HEK293 (cell line): Measurements from ENCODE around the gene RIC8B.

Experiments used
- GFI1B ChIP-seq: fragments of 450-650 bp; formaldehyde crosslinking; IDR thresholded peaks from 2 replicates; pipeline ENCODE4 v1.5.1; 2016; ENCODE audit warnings: missing biosample characterization, missing genetic modification characterization
- GLI2 ChIP-seq: fragments of 450-650 bp; formaldehyde crosslinking; IDR thresholded peaks from 2 replicates; pipeline ENCODE4; 2017; ENCODE audit warnings: missing biosample characterization, missing genetic modification characterization, low read depth, borderline replicate concordance
- HOXD13 ChIP-seq: sonication (generic); formaldehyde crosslinking; IDR thresholded peaks from 2 replicates; pipeline ENCODE4 v1.8.0; 2022; ENCODE audit warnings: missing genetic modification reagents, borderline replicate concordance
- KLF7 ChIP-seq: fragments of 450-650 bp; formaldehyde crosslinking; IDR thresholded peaks from 2 replicates; pipeline ENCODE4 v1.5.1; 2016; ENCODE audit warnings: missing biosample characterization, missing genetic modification characterization, borderline replicate concordance
- TCF7L2 ChIP-seq: IDR thresholded peaks from 2 replicates; pipeline ENCODE4 v1.6.1; 2011; ENCODE audit warnings: low read depth, mild to moderate bottlenecking, inconsistent platforms, low read length, moderate library complexity, borderline replicate concordance
- TSHZ1 ChIP-seq: fragments of 450-650 bp; formaldehyde crosslinking; IDR thresholded peaks from 2 replicates; pipeline ENCODE4 v1.5.1; 2016; ENCODE audit warnings: missing biosample characterization, missing genetic modification characterization, borderline replicate concordance
- ZBTB1 ChIP-seq: fragments of 450-650 bp; formaldehyde crosslinking; IDR thresholded peaks from 2 replicates; pipeline ENCODE4 v1.5.1; 2016; ENCODE audit warnings: missing biosample characterization, missing genetic modification characterization
- ZEB2 ChIP-seq: fragments of 450-650 bp; formaldehyde crosslinking; IDR thresholded peaks from 2 replicates; pipeline ENCODE4 v1.5.1; 2016; ENCODE audit warnings: missing biosample characterization, missing genetic modification characterization
- ZFP41 ChIP-seq: fragments of 450-650 bp; formaldehyde crosslinking; IDR thresholded peaks from 2 replicates; pipeline ENCODE4 v1.5.1; 2016; ENCODE audit warnings: missing biosample characterization, missing genetic modification characterization, borderline replicate concordance
- ZNF146 ChIP-seq: fragments of 450-650 bp; formaldehyde crosslinking; IDR thresholded peaks from 2 replicates; pipeline ENCODE4 v1.5.1; 2016; ENCODE audit warnings: missing biosample characterization, missing genetic modification characterization
- ZNF18 ChIP-seq: fragments of 450-650 bp; formaldehyde crosslinking; IDR thresholded peaks from 2 replicates; pipeline ENCODE4 v1.5.1; 2016; ENCODE audit warnings: missing biosample characterization, missing genetic modification characterization
- ZNF239 ChIP-seq: fragments of 450-650 bp; formaldehyde crosslinking; IDR thresholded peaks from 2 replicates; pipeline ENCODE4 v1.5.1; 2016; ENCODE audit warnings: missing biosample characterization, missing genetic modification characterization
- ZNF280C ChIP-seq: fragments of 450-650 bp; formaldehyde crosslinking; IDR thresholded peaks from 2 replicates; pipeline ENCODE4 v1.5.1; 2016; ENCODE audit warnings: missing biosample characterization, missing genetic modification characterization
- ZNF341 ChIP-seq: fragments of 450-650 bp; formaldehyde crosslinking; IDR thresholded peaks from 2 replicates; pipeline ENCODE4; 2016; ENCODE audit warnings: low read depth, missing biosample characterization, missing genetic modification characterization
- ZNF394 ChIP-seq: fragments of 450-650 bp; formaldehyde crosslinking; IDR thresholded peaks from 2 replicates; pipeline ENCODE4 v1.5.1; 2016; ENCODE audit warnings: missing biosample characterization, missing genetic modification characterization, mild to moderate bottlenecking, moderate library complexity, borderline replicate concordance
- ZNF398 ChIP-seq: fragments of 450-650 bp; formaldehyde crosslinking; IDR thresholded peaks from 2 replicates; pipeline ENCODE4 v1.5.1; 2017; ENCODE audit warnings: missing biosample characterization, missing genetic modification characterization
- ZNF404 ChIP-seq: fragments of 450-650 bp; formaldehyde crosslinking; IDR thresholded peaks from 2 replicates; pipeline ENCODE4 v1.5.1; 2017; ENCODE audit warnings: missing biosample characterization, missing genetic modification characterization
- ZNF513 ChIP-seq: fragments of 450-650 bp; IDR thresholded peaks from 2 replicates; pipeline ENCODE4 v1.5.1; 2018; ENCODE audit warnings: missing biosample characterization, missing genetic modification characterization
- ZNF548 ChIP-seq: fragments of 450-650 bp; formaldehyde crosslinking; IDR thresholded peaks from 2 replicates; pipeline ENCODE4 v1.5.1; 2016; ENCODE audit warnings: missing biosample characterization, missing genetic modification characterization
- ZNF549 ChIP-seq: fragments of 450-650 bp; IDR thresholded peaks from 2 replicates; pipeline ENCODE4 v1.5.1; 2018; ENCODE audit warnings: missing biosample characterization, missing genetic modification characterization, mild to moderate bottlenecking, inconsistent platforms, moderate library complexity
- ZNF561 ChIP-seq: fragments of 450-650 bp; IDR thresholded peaks from 2 replicates; pipeline ENCODE4 v1.5.1; 2018; ENCODE audit warnings: missing biosample characterization, missing genetic modification characterization, borderline replicate concordance
- ZNF596 ChIP-seq: fragments of 450-650 bp; IDR thresholded peaks from 2 replicates; pipeline ENCODE4 v1.5.0; 2018; ENCODE audit warnings: missing biosample characterization, mild to moderate bottlenecking, missing genetic modification characterization, moderate library complexity
- ZNF624 ChIP-seq: fragments of 450-650 bp; formaldehyde crosslinking; IDR thresholded peaks from 2 replicates; pipeline ENCODE4 v1.5.1; 2017; ENCODE audit warnings: missing biosample characterization, missing genetic modification characterization
- ZNF626 ChIP-seq: fragments of 450-650 bp; sonication (Bioruptor Pico); formaldehyde crosslinking; IDR thresholded peaks from 2 replicates; pipeline ENCODE4 v1.5.1; 2018; ENCODE audit warnings: missing biosample characterization, missing genetic modification characterization, inconsistent platforms
- ZNF654 ChIP-seq: fragments of 450-650 bp; formaldehyde crosslinking; IDR thresholded peaks from 2 replicates; pipeline ENCODE4 v1.5.1; 2016; ENCODE audit warnings: low read depth, missing biosample characterization, missing genetic modification characterization
- ZNF664 ChIP-seq: fragments of 450-650 bp; formaldehyde crosslinking; IDR thresholded peaks from 2 replicates; pipeline ENCODE4 v1.5.1; 2016; ENCODE audit warnings: missing biosample characterization, missing genetic modification characterization
- ZNF704 ChIP-seq: fragments of 450-650 bp; formaldehyde crosslinking; IDR thresholded peaks from 2 replicates; pipeline ENCODE4 v1.5.1; 2016; ENCODE audit warnings: missing biosample characterization, missing genetic modification characterization
- ZNF707 ChIP-seq: fragments of 450-650 bp; formaldehyde crosslinking; IDR thresholded peaks from 2 replicates; pipeline ENCODE4 v1.5.1; 2016; ENCODE audit warnings: missing biosample characterization, missing genetic modification characterization

The RIC8B gene

GRCh38 chr12:106767954-106768822 is 6.3 kb upstream of the RIC8B start (continued):
- TF ChIP-seq TSHZ1 (no peak), ZNF404 (tag by site-specific recombination) (no peak), ZNF548 (no peak), ZNF18 (tag by site-specific recombination) (no peak), ZNF704 (tag by site-specific recombination) (no peak), ZNF561 (tag by site-specific recombination) (no peak), ZFP41 (tag by site-specific recombination) (no peak), ZNF513 (tag by site-specific recombination) (no peak), GLI2 (tag by site-specific recombination) (no peak), ZNF654 (tag by site-specific recombination) (no peak), GFI1B (no peak), ZNF596 (tag by site-specific recombination) (no peak), ZNF664 (tag by site-specific recombination) (no peak), KLF7 (tag by site-specific recombination) (no peak), ZNF146 (tag by site-specific recombination) (no peak), ZNF341 (tag by site-specific recombination) (peak; percentile 39), ZNF398 (0 out of 2 replicates have a peak, but pooled peaks have one; percentile 8), ZNF239 (no peak), ZNF280C (tag by site-specific recombination) (no peak), ZNF624 (tag by site-specific recombination) (no peak), TCF7L2 (no peak), HOXD13 (no peak), ZNF707 (tag by site-specific recombination) (no peak), ZNF626 (tag by site-specific recombination) (no peak), ZNF549 (tag by site-specific recombination) (no peak), ZBTB1 (no peak), ZEB2 (tag by site-specific recombination) (peak; percentile 71), ZNF394 (tag by site-specific recombination) (no peak)
